LHCN-M2 (cell line): ENCODE measurements around the gene HOXA10. TPM values are rescaled to one million over a fixed set of nuclear protein-coding genes. Genes with fewer than 3 reads are reported as not detected.

Experiments
- DNase-seq: peaks from one replicate; pipeline ENCODE4 v3.0.0-alpha.2; 2012; ENCODE audit warnings: low read depth
- total RNA-seq: library from RNA; depleted of rRNA; stranded (reverse); fragments of >200 nt; gene quantifications from 2 replicates; pipeline ENCODE4 v1.2.3, GENCODE V29; 2014

HOXA10 gene
- total RNA-seq, 1 experiment from 2014 or later: 13.2 TPM

GRCh38 chr7:27132978-27133377 is 41.1 kb downstream of the HOXA10 start:
- DNase-seq: no peak

GRCh38 chr7:27132214-27132613 is 41.9 kb downstream of the HOXA10 start:
- DNase-seq: no peak

- no peak for DNase-seq
Measured at GRCh38 chr7:27131390-27131819, 42.7 kb downstream of the HOXA10 start.

GRCh38 chr7:27130540-27131389 is 43.4 kb downstream of the HOXA10 start, which contains the start of gene HOXA4:
Gene HOXA4, minus strand, starts transcription at chr7:27130757. Its CDS starts 24 bp downstream, at chr7:27130733.
- DNase-seq: peak; percentile 95

- peak; percentile 74 for DNase-seq
Measured at GRCh38 chr7:27129729-27130539, 44.2 kb downstream of the HOXA10 start.

- no peak for DNase-seq
Measured at GRCh38 chr7:27128776-27129728, 45.1 kb downstream of the HOXA10 start.

- DNase-seq: peak; percentile 76
Measured at GRCh38 chr7:27128034-27128433, 46.1 kb downstream of the HOXA10 start.

- no peak for DNase-seq
Measured at GRCh38 chr7:27126596-27127327, 47.4 kb downstream of the HOXA10 start.

- DNase-seq: no peak
Measured at GRCh38 chr7:27125986-27126394, 48.1 kb downstream of the HOXA10 start.

- no peak for DNase-seq
Measured at GRCh38 chr7:27124902-27125689, 49.0 kb downstream of the HOXA10 start.

GRCh38 chr7:27124096-27124901 is 49.8 kb downstream of the HOXA10 start:
- DNase-seq: no peak

- DNase-seq: no peak
Measured at GRCh38 chr7:27123477-27124053, 50.6 kb downstream of the HOXA10 start.

GRCh38 chr7:27123007-27123476 is 51.1 kb downstream of the HOXA10 start:
- DNase-seq: no peak

GRCh38 chr7:27122077-27122910 is 51.8 kb downstream of the HOXA10 start:
- no peak for DNase-seq

GRCh38 chr7:27121684-27122076 is 52.4 kb downstream of the HOXA10 start:
- DNase-seq: no peak
